Measurements from ENCODE around the gene SSC5D.

SSC5D gene

DNA sequence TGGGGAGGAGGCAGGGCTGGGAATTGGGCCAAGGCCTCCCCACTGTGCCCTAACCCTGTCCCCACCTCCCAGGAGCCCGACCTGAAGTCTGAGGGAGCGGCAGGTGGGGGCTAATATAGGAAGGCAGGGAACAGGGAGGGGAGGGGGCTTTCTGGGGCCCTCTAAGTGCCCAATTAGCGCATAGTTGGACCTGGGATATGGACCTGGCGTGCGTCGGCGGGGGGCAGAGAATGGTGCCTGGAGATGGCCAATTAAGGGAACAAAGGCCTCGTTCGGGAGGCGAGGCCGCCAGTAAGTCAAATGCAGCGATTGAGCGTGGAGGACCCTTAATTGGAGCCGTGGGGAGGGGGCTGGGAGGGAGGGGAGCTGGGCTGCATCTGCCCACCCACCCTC lies 23.6 kb upstream of the SSC5D start, which contains the start of gene C19orf85:
Gene C19orf85, minus strand, starts transcription at position 90 of the 393 bp plus-strand sequence. CDS start 197 bp downstream, outside the sequence.
- Histone ChIP-seq H3K27me3 (ENCODE audit: insufficient read depth, low read length) (peaks cover 19% of the 10 kb centered on the region), H3K27ac (ENCODE audit: low read depth, low read length) (peak within 1 kb of the TSS; percentile 33; the same call in 1 of the 2 replicates), H3K4me3 (ENCODE audit: low read length) (peak within 1 kb of the TSS; percentile 23; the same call in 1 of the 2 replicates), H3K9ac (ENCODE audit: low read depth, low read length) (peak within 1 kb of the TSS; percentile 33; the same call in 1 of the 2 replicates), H3K9me3 (ENCODE audit: insufficient read depth, low read depth, low read length) (no peaks in the 10 kb centered on the region), H3K36me3 (ENCODE audit: insufficient read depth, low read length) (no peaks in the 10 kb centered on the region), H3K4me1 (ENCODE audit: insufficient read depth, low read length) (peaks cover 15% of the 10 kb centered on the region)
- 5% methylated on average over 13 of the region's 14 CpGs for WGBS

GRCh38 chr19:55465460-55466240 lies 22.6 kb upstream of the SSC5D start:
- Histone ChIP-seq H3K27me3 (ENCODE audit: insufficient read depth, low read length) (peaks cover 19% of the 10 kb centered on the region), H3K27ac (ENCODE audit: low read depth, low read length) (no peak overlapping the region), H3K4me1 (ENCODE audit: insufficient read depth, low read length) (peaks cover 5% of the 10 kb centered on the region; the same call in 1 of the 2 replicates), H3K9ac (ENCODE audit: low read depth, low read length) (no peak overlapping the region), H3K36me3 (ENCODE audit: insufficient read depth, low read length) (no peaks in the 10 kb centered on the region), H3K4me3 (ENCODE audit: low read length) (no peak overlapping the region), H3K9me3 (ENCODE audit: insufficient read depth, low read depth, low read length) (no peaks in the 10 kb centered on the region)
- WGBS = 77% methylated on average over 11 of the region's 11 CpGs

DNA sequence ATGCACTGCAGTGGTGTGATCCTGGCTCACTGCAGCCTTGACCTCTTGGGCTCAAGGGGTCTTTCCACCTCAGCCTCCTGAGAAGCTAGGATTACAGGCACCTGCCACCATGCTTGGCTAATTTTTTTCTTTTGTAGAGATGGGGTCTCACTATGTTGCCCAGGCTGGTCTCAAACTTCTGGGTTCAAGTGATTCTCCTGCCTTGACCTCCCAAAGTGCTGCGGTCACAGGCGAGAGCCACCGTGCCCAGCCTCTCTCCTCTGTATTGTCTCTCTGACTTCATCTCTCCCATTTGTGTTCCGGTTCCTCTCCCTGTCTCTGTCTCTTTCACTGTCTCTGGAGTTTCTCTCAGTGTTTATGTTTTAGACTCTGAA lies 22.0 kb upstream of the SSC5D start:
- no peak overlapping the region for H3K27ac ChIP-seq (ENCODE audit: low read depth, low read length)

DNA sequence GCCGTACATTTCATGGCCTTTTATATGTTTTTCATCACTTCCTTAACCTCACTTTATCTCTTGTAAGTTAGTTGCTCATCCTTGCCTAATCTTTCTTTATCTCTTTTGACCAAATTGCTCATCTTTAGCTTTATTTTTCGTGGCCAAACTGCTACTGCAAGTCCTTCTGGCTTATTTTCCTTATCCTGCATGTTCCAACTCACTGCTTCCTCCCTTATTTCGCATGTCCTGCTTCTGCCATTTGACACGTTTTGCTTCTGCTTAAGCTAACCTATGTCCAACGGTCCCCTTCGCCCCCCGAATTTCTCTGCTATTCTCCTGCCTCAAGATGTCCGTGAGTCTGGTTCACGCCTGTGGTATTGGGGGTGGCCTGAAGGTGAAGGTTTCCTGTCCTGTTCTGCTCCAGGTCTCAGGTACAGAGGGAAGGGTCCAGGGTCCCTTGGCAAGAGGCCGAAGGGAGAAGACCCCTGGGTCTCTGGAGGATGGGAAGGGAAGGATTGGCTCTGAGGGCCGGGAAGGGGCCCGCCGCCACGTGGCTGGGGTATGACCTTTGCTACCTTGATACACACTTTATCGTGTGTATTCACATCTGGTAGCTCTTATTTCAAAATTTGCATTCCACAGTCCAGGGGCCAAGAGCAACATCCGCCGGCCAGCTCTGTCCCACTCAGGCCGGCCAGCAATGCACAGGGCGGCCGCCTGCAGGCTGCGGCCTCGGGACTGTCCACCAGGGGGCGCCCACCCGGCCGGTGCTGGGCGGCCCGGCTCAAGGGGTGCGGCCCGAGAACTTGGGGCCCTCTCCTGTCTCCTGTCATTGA lies 20.8 kb upstream of the SSC5D start:
- H3K36me3 ChIP-seq (ENCODE audit: insufficient read depth, low read length) = no peaks in the 10 kb centered on the region
- peaks cover 19% of the 10 kb centered on the region for H3K27me3 ChIP-seq (ENCODE audit: insufficient read depth, low read length)
- H3K4me3 ChIP-seq (ENCODE audit: low read length) = no peak overlapping the region
- no peak overlapping the region for H3K9ac ChIP-seq (ENCODE audit: low read depth, low read length)
- 43% methylated on average over 29 of the region's 29 CpGs for WGBS
- H3K27ac ChIP-seq (ENCODE audit: low read depth, low read length) = no peak overlapping the region
- no peaks in the 10 kb centered on the region for H3K9me3 ChIP-seq (ENCODE audit: insufficient read depth, low read depth, low read length)
- peaks cover 5% of the 10 kb centered on the region; the same call in 1 of the 2 replicates for H3K4me1 ChIP-seq (ENCODE audit: insufficient read depth, low read length)

More for the DNA sequence above, 22.0 kb upstream of the SSC5D start:
- Histone ChIP-seq H3K36me3 (ENCODE audit: insufficient read depth, low read length) (no peaks in the 10 kb centered on the region), H3K4me3 (ENCODE audit: low read length) (no peak overlapping the region), H3K4me1 (ENCODE audit: insufficient read depth, low read length) (peaks cover 5% of the 10 kb centered on the region; the same call in 1 of the 2 replicates), H3K9ac (ENCODE audit: low read depth, low read length) (no peak overlapping the region), H3K27me3 (ENCODE audit: insufficient read depth, low read length) (peaks cover 19% of the 10 kb centered on the region), H3K9me3 (ENCODE audit: insufficient read depth, low read depth, low read length) (no peaks in the 10 kb centered on the region)
- WGBS = 80% methylated on average over 4 of the region's 4 CpGs

DNA sequence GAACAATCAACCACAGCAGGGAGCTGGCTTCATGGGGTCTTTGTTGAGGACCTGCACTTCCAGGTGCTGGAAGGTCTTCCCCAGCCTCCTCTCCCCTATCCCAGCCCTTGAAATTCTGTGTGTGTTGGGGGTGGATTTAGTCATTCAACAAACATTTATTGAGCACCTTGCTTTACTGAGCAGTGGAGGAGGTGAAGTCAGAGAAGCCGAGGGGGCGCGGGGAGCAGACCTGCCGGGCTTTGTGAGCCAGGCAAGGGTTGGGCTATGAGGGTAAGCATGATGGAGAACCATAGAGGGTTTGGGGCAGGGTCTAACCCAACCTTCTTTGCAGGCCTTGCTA lies 20.2 kb upstream of the SSC5D start:
- no peak overlapping the region for H3K27ac ChIP-seq (ENCODE audit: low read depth, low read length)
- peaks cover 6% of the 10 kb centered on the region for H3K4me1 ChIP-seq (ENCODE audit: insufficient read depth, low read length)
- no peaks in the 10 kb centered on the region for H3K9me3 ChIP-seq (ENCODE audit: insufficient read depth, low read depth, low read length)
- H3K36me3 ChIP-seq (ENCODE audit: insufficient read depth, low read length) = no peaks in the 10 kb centered on the region
- H3K4me3 ChIP-seq (ENCODE audit: low read length) = no peak overlapping the region
- peaks cover 19% of the 10 kb centered on the region for H3K27me3 ChIP-seq (ENCODE audit: insufficient read depth, low read length)
- 16% methylated on average over 4 of the region's 4 CpGs for WGBS
- no peak overlapping the region for H3K9ac ChIP-seq (ENCODE audit: low read depth, low read length)

DNA sequence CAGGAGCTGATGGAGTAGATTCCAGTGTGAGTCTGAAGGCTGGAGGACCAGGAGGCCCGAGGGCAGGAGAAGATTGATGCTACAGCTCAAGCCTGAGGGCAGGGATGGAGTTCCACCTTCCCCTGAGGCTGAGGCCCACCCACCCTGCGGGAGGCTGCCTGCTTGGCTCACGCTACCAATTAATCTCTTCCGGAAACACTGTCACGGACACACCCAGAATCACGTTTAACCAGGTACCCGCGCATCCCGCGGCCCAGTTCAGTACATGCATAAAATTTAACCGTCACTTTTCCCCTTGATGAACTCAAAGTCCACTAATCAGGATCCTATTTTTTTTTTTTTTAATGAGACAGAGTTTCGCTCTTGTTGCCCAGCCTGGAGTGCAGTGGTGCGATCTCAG lies 17.0 kb upstream of the SSC5D start:
- WGBS = 93% methylated on average over 13 of the region's 13 CpGs
- Histone ChIP-seq H3K4me3 (ENCODE audit: low read length) (no peak overlapping the region), H3K9ac (ENCODE audit: low read depth, low read length) (no peak overlapping the region), H3K4me1 (ENCODE audit: insufficient read depth, low read length) (peaks cover 11% of the 10 kb centered on the region), H3K27me3 (ENCODE audit: insufficient read depth, low read length) (peaks cover 3% of the 10 kb centered on the region; the same call in 1 of the 2 replicates), H3K36me3 (ENCODE audit: insufficient read depth, low read length) (no peaks in the 10 kb centered on the region), H3K9me3 (ENCODE audit: insufficient read depth, low read depth, low read length) (no peaks in the 10 kb centered on the region), H3K27ac (ENCODE audit: low read depth, low read length) (no peak overlapping the region)

- peaks cover 11% of the 10 kb centered on the region for H3K4me1 ChIP-seq (ENCODE audit: insufficient read depth, low read length)
- H3K27ac ChIP-seq (ENCODE audit: low read depth, low read length) = no peak overlapping the region
- H3K27me3 ChIP-seq (ENCODE audit: insufficient read depth, low read length) = no peaks in the 10 kb centered on the region
- no peaks in the 10 kb centered on the region for H3K9me3 ChIP-seq (ENCODE audit: insufficient read depth, low read depth, low read length)
- no peaks in the 10 kb centered on the region for H3K36me3 ChIP-seq (ENCODE audit: insufficient read depth, low read length)
- H3K4me3 ChIP-seq (ENCODE audit: low read length) = no peak overlapping the region
- H3K9ac ChIP-seq (ENCODE audit: low read depth, low read length) = no peak overlapping the region
- 91% methylated on average over 8 of the region's 8 CpGs for WGBS
These were observed 15.8 kb upstream of the SSC5D start for GRCh38 chr19:55472463-55472862.

- H3K36me3 ChIP-seq (ENCODE audit: insufficient read depth, low read length) = no peaks in the 10 kb centered on the region
- H3K9me3 ChIP-seq (ENCODE audit: insufficient read depth, low read depth, low read length) = no peaks in the 10 kb centered on the region
- WGBS = 40% methylated on average over 16 of the region's 16 CpGs
- no peak overlapping the region for H3K4me3 ChIP-seq (ENCODE audit: low read length)
- peaks cover 11% of the 10 kb centered on the region for H3K4me1 ChIP-seq (ENCODE audit: insufficient read depth, low read length)
- H3K27ac ChIP-seq (ENCODE audit: low read depth, low read length) = peak overlapping the region; percentile 52; the same call in 1 of the 2 replicates
- H3K27me3 ChIP-seq (ENCODE audit: insufficient read depth, low read length) = no peaks in the 10 kb centered on the region
- peak overlapping the region; percentile 48; the same call in 1 of the 2 replicates for H3K9ac ChIP-seq (ENCODE audit: low read depth, low read length)
These were observed 14.8 kb upstream of the SSC5D start for GRCh38 chr19:55473225-55474012.

DNA sequence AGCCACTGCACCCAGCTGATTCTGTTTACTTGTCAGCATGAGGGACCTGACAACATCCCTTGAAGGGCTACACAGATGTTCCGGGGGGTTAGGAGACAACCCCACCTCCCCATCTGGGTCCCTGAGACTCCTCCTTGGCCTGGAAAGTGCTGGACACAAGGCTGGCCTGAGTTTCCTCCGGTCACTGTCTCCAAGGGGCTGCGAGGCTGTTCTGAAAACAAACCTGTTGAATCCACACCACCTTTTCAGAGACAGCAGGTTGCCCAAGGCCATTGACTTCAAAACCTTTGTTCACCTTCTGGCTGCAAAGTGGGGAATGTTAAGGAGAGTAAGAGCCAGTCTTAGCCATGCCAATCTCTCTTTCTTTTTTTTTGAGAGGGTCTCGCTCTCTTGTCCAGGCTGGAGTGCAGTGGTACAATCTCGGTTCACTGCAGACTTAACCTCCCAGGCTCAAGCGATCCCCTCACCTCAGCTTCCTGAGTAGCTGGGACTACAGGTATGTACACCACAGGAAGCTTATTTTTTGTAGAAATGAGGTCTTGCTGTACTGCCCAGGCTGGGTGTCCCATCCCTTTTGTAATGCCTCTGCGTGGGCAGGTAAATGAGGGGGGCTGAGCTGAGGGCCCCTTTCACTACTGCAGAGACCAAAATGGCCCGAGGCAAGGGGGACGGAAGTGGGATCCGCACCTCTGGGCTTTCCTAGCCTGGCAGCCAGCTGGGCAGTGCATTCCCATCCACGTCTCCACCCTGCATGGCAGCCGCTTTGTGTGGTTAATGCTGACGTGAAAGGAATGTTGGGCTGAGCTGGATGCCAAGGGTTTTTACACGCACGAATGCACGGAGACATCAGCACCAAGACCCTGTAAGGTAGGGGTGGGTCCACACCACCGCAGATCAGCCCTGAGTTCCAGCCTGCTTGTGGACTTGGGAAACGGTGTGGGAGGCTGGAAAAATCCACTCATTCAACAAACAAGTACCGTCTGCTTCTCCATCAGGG lies 13.7 kb upstream of the SSC5D start:
- H3K4me3 ChIP-seq (ENCODE audit: low read length) = no peak overlapping the region
- WGBS = 90% methylated on average over 19 of the region's 19 CpGs
- peaks cover 11% of the 10 kb centered on the region for H3K4me1 ChIP-seq (ENCODE audit: insufficient read depth, low read length)
- H3K27ac ChIP-seq (ENCODE audit: low read depth, low read length) = peak overlapping the region; percentile 41; the same call in 1 of the 2 replicates
- H3K36me3 ChIP-seq (ENCODE audit: insufficient read depth, low read length) = no peaks in the 10 kb centered on the region
- H3K27me3 ChIP-seq (ENCODE audit: insufficient read depth, low read length) = no peaks in the 10 kb centered on the region
- H3K9ac ChIP-seq (ENCODE audit: low read depth, low read length) = no peak overlapping the region
- H3K9me3 ChIP-seq (ENCODE audit: insufficient read depth, low read depth, low read length) = no peaks in the 10 kb centered on the region
